ENCODE data around the gene TP53AIP1. TPM values are rescaled to one million over a fixed set of nuclear protein-coding genes. Genes with fewer than 3 reads are reported as not detected.

TP53AIP1 gene
- total RNA-seq, 1 experiment from 2014 or later: 0.11 TPM

DNA sequence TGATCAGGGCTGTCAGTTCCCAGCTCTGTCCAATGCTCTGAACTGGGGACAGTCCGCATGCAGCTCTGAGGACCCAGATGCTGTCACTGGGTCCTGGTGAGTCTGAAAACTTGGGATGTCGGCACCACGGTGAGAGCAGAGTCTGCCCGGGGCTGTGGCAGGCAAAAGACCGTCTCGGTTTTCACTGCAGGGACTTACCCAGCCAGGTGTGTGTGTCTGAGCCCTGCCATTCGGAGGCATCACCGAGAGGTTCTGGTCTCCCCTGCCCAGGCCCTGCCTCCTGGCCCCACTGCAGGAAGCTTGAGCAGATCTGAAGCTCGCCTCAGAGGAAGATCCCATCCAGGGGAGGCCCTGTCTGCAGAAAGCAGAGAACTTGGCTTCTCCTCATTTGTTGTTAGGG lies 5.2 kb downstream of the TP53AIP1 start:
- CTCF ChIA-PET: no interaction called here
- no peak for DNase-seq
- Histone ChIP-seq H3K4me3 (ENCODE audit: low read depth, low read length) (no peak overlapping the region), H3K27me3 (replicated peaks; ENCODE audit: control insufficient read depth, insufficient read depth, low read length) (peaks cover 5% of the 10 kb centered on the region), H3K36me3 (ENCODE audit: control insufficient read depth, insufficient read depth, low read length) (no peaks in the 10 kb centered on the region), H3K4me1 (no peaks in the 10 kb centered on the region), H3K9me3 (no peaks in the 10 kb centered on the region)
- H3K4me1 Mint-ChIP-seq (ENCODE audit: low read depth, unreplicated experiment): no peaks in the 10 kb centered on the region
- no peak overlapping the region for H3K4me3 Mint-ChIP-seq (ENCODE audit: unreplicated experiment)
- no peaks in the 10 kb centered on the region for H3K9me3 Mint-ChIP-seq (ENCODE audit: unreplicated experiment)
- peaks cover 7% of the 10 kb centered on the region for H3K27me3 Mint-ChIP-seq (ENCODE audit: insufficient read depth, unreplicated experiment)
- POLR2A ChIA-PET: no interaction called here
- BruUV-seq (replicated peaks): no TSS peak
- H3K36me3 Mint-ChIP-seq (ENCODE audit: insufficient read depth, unreplicated experiment): no peaks in the 10 kb centered on the region
- H3K27ac Mint-ChIP-seq (ENCODE audit: unreplicated experiment): no peak overlapping the region
- intact Hi-C loops (cut with micrococcal nuclease; ENCODE audit: unreplicated experiment): no loop called here
- TF ChIP-seq, protein P1, sequence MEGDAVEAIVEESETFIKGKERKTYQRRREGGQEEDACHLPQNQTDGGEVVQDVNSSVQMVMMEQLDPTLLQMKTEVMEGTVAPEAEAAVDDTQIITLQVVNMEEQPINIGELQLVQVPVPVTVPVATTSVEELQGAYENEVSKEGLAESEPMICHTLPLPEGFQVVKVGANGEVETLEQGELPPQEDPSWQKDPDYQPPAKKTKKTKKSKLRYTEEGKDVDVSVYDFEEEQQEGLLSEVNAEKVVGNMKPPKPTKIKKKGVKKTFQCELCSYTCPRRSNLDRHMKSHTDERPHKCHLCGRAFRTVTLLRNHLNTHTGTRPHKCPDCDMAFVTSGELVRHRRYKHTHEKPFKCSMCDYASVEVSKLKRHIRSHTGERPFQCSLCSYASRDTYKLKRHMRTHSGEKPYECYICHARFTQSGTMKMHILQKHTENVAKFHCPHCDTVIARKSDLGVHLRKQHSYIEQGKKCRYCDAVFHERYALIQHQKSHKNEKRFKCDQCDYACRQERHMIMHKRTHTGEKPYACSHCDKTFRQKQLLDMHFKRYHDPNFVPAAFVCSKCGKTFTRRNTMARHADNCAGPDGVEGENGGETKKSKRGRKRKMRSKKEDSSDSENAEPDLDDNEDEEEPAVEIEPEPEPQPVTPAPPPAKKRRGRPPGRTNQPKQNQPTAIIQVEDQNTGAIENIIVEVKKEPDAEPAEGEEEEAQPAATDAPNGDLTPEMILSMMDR (IDR thresholded peaks at IDR 0.05; ENCODE audit: insufficient read depth in 1 of 2, low read depth in 1 of 2, low read length in 1 of 2, severe bottlenecking in 1 of 2, unreplicated experiment in 1 of 2): no peak

DNA sequence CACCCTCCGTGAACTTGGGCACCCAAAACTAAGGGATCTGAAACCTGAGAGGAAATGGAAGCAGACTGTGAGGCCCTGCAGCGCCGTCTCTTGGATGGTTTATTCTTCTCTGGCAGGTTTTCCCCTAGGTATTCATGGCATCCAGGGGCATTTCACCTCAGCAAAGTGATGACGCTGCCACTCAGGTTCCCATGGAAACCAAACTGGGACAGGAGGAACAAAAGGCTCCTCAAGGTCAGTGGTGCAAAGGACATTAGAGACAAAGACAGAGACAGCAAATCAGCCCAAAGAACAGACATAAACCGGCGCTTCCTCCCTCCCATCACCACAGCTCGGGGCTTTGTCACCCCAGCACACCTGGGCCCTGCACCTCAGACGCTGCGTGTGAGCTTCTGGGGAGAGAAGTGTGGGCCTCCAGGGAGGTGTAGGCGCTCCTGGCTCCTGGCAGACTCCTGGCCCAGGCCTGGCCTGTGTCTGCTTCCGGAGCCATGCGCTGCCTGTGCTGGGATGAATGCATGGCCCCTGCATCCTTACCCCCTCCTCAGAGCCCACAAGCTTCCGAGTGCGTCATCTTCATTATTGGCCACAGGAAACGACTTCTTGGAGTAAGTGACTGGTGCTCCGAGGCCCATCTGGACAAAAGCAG lies 5.9 kb downstream of the TP53AIP1 start:
- H3K4me3 Mint-ChIP-seq (ENCODE audit: unreplicated experiment): no peak overlapping the region
- ChIA-PET POLR2A (no interaction called here), CTCF (no interaction called here)
- H3K36me3 ChIP-seq (ENCODE audit: control insufficient read depth, insufficient read depth, low read length): no peaks in the 10 kb centered on the region
- no peaks in the 10 kb centered on the region for H3K36me3 Mint-ChIP-seq (ENCODE audit: insufficient read depth, unreplicated experiment)
- BruUV-seq (replicated peaks): no TSS peak
- no peak for DNase-seq
- H3K27ac Mint-ChIP-seq (ENCODE audit: unreplicated experiment): no peak overlapping the region
- no peaks in the 10 kb centered on the region for H3K4me1 Mint-ChIP-seq (ENCODE audit: low read depth, unreplicated experiment)
- peaks cover 5% of the 10 kb centered on the region for H3K27me3 ChIP-seq (replicated peaks; ENCODE audit: control insufficient read depth, insufficient read depth, low read length)
- no peak overlapping the region for H3K4me3 ChIP-seq (ENCODE audit: low read depth, low read length)
- H3K27me3 Mint-ChIP-seq (ENCODE audit: insufficient read depth, unreplicated experiment): peaks cover 7% of the 10 kb centered on the region
- H3K4me1 ChIP-seq: no peaks in the 10 kb centered on the region
- H3K9me3 Mint-ChIP-seq (ENCODE audit: unreplicated experiment): no peaks in the 10 kb centered on the region
- intact Hi-C loops (cut with micrococcal nuclease; ENCODE audit: unreplicated experiment): no loop called here
- H3K9me3 ChIP-seq: no peaks in the 10 kb centered on the region
- TF ChIP-seq, protein P1 (IDR thresholded peaks at IDR 0.05; ENCODE audit: insufficient read depth in 1 of 2, low read depth in 1 of 2, low read length in 1 of 2, severe bottlenecking in 1 of 2, unreplicated experiment in 1 of 2): no peak

DNA sequence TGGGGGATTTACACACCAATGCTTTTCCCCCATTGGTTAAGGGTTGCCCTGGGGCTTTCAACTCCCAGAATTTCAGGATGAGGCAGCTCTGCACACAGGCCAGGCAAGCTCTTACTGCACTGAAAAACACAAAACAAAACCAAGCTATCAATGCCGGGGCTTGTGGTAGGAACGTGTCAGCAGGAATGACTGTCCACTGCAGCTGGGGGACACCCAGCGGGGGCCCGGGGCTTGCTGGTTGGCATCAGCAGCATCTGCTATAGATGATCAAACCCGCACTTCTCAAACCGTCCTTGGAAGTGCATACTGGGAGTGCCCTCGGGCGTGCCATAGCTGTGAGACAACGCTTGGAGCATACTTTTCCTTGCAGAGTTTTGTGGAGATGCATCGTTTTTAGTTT lies 7.7 kb downstream of the TP53AIP1 start:
- Histone ChIP-seq H3K4me3 (ENCODE audit: low read depth, low read length) (no peak overlapping the region), H3K27me3 (replicated peaks; ENCODE audit: control insufficient read depth, insufficient read depth, low read length) (peaks cover 2% of the 10 kb centered on the region; the same call in 1 of the 2 replicates), H3K36me3 (ENCODE audit: control insufficient read depth, insufficient read depth, low read length) (no peaks in the 10 kb centered on the region), H3K9me3 (no peaks in the 10 kb centered on the region), H3K4me1 (no peaks in the 10 kb centered on the region)
- Mint-ChIP-seq H3K36me3 (ENCODE audit: insufficient read depth, unreplicated experiment) (no peaks in the 10 kb centered on the region), H3K27me3 (ENCODE audit: insufficient read depth, unreplicated experiment) (peaks cover 2% of the 10 kb centered on the region), H3K4me1 (ENCODE audit: low read depth, unreplicated experiment) (no peaks in the 10 kb centered on the region), H3K4me3 (ENCODE audit: unreplicated experiment) (no peak overlapping the region), H3K27ac (ENCODE audit: unreplicated experiment) (no peak overlapping the region), H3K9me3 (ENCODE audit: unreplicated experiment) (no peaks in the 10 kb centered on the region)
- BruUV-seq (replicated peaks): no TSS peak
- no peak for DNase-seq
- ChIA-PET POLR2A (no interaction called here), CTCF (interaction anchor here (1.1 to 2.1 kb wide), 2 partner anchors 21 to 49 kb away, joined by 5 read pairs; no protein-coding TSS in a partner anchor)
- intact Hi-C loops (cut with micrococcal nuclease; ENCODE audit: unreplicated experiment): no loop called here
- TF ChIP-seq, protein P1 (IDR thresholded peaks at IDR 0.05; ENCODE audit: insufficient read depth in 1 of 2, low read depth in 1 of 2, low read length in 1 of 2, severe bottlenecking in 1 of 2, unreplicated experiment in 1 of 2): no peak

Measured in Caco-2 (cell line).